HG03060 (cell line): ENCODE measurements around the gene NSD2.
"Not testable (repeated sequence)": the region's sequence is repeated elsewhere in the genome, so short reads cannot be mapped to it uniquely, and the experiment has no call there.

Experiments used
- ATAC-seq: cut with Tn5 transposase; IDR thresholded peaks from one replicate; pipeline ENCODE4 v1.9.1; 2021; ENCODE audit warnings: low read depth, moderate number of reproducible peaks; ENCODE audit not compliant: unreplicated experiment

Gene NSD2

DNA sequence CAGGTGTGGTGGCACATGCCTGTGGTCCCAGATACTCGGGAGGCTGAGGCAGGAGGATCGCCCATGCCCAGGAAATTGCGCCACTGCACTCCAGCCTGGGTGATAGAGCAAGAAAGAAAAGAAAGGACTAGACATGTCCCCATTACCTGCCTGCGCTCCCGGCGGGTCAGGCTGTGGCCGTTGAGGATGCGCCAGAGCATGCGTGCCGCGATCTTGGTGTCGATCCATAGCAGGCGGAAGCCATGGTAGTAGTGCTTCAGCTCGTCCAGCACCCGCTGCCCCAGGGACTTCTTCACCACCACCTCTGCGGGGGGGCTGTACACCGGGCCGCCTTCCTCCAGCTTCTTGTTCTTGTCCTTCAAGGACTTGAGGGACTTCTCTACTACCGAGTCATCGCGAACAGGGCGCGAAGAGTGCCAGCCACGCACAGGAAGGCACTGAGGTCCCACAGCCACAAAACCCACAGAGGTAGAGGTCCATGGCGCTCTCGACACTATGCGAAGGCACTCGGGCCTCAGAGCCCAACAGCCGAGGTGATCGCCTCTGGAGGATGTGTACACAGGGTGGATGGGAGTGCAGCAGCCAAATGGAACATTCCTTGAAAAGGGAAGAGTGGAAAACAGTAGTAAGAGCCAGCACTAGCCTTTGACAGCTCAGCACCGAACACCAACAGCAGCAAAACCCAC, 29.8 kb upstream of the NSD2 start:
- ATAC-seq = no peak

DNA sequence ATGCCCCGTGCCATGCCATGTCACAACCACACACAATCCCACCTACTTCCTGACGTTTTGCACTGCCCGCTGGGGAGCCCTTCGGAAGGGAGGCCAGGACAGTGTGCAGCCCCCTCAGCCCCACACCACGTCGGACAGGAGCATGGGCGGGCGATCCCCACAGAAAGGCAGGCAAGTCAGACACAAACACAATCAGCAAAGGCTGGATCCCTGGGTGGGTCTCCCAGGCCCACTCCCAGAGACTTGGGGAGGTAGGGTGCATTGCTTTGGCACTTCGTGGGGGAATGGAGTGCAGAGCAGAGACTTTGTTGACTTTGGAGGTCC, 29.3 kb upstream of the NSD2 start:
- no peak for ATAC-seq

GRCh38 chr4:1842339-1842895, 28.8 kb upstream of the NSD2 start:
- ATAC-seq = no peak

DNA sequence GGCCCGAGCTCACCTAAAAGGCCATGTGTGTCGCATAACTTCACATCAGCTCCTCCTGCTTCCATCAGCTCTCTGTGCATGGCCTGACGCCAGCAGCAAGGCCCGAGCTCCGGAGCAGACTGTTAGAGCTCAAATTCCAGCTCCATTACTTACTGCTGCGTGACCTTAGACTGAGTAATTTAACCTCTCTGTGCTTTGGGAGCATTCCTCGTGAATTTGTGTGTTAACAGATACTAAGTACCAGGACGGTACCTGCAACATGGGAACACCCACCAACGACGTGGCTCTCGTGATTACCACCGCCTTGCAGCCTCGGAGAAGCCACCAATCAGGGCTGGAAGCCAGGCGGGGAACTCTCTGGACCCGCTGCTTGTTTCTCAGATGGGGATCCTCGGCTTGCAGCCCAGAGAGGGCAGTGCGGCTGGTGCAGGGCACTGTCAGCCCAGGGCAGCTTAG, 28.2 kb upstream of the NSD2 start:
- ATAC-seq = no peak

GRCh38 chr4:1843852-1844251, 27.3 kb upstream of the NSD2 start:
- no peak for ATAC-seq

GRCh38 chr4:1844618-1845017, 26.6 kb upstream of the NSD2 start:
- ATAC-seq = not testable (repeated sequence)

DNA sequence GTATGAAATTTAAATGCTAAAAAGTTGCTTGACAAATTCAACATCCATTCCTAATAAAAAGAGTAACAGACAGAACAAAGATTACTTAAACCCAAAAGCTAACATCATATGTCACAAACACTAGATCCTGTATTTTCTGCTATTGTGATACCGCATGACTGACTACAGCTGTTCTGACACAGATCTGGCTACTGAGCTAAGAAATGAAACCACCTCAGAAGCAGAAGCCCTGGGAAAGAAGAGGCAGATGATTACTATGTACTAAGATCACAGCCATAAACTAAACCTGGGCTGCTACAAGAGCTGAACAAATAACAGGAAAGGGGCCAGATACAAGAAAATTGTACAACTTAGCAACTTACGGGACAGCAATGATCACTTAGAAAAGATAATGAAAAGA, 24.6 kb upstream of the NSD2 start:
- no peak for ATAC-seq

- ATAC-seq = no peak
These were observed 20.9 kb upstream of the NSD2 start for GRCh38 chr4:1850276-1850675.

DNA sequence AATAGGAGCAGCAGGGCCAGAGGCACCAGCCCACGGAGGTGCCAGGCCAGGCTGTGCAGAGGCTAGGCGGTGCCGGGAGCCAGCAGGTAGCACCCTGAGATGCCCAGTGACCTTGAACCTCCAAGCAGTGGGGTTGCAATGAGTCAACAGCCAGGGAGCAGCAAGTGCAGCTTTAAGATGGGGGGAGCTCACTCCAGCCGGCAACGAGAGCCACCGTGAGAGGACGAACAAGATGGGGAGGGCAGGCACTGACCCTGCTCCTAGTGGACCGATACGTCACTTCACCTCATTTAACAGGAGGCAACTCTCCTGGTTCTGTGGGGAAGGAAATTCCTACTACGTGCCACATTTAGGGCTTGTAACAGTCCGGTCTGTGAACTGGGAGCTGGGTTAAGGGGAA, 20.0 kb upstream of the NSD2 start:
- ATAC-seq = no peak

DNA sequence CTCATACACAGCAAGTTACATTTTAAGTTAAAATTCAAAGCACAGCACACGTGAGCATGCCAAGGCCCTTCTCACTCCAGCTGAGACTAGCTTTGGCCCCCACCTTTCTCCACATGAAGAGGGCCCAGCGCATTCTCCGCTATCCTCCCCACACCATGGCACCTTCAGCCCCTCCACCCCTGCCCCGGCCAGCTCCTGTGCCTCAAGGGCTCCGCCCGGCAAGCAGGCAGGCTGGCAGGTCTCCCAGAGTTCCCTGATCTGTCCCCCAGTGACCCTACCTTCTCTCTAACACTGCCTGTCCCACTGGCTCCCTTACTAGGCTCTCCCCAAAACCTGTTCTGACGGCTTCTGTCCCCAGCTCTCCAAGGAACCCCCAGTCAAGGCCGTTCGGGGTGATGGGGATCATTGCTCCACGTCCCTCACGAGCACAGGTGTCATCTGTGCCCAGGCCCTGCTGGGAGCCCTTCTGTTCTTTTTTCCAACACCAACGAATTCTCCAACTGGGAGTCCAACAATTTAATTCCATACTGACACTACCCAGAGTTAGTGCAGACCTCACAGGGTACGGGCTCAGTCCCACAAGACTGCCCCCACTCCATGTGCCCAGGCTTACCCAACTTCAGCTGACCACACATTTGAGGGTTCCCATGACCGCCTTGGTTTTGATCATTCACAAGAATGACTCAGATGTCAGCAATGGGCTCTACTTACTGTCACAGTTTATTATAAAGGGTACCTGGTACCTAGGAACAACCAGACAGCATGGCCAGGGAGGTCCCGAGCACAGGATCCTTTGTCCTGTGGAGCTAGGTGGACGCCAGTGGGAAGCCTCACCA, 19.4 kb upstream of the NSD2 start:
- no peak for ATAC-seq

DNA sequence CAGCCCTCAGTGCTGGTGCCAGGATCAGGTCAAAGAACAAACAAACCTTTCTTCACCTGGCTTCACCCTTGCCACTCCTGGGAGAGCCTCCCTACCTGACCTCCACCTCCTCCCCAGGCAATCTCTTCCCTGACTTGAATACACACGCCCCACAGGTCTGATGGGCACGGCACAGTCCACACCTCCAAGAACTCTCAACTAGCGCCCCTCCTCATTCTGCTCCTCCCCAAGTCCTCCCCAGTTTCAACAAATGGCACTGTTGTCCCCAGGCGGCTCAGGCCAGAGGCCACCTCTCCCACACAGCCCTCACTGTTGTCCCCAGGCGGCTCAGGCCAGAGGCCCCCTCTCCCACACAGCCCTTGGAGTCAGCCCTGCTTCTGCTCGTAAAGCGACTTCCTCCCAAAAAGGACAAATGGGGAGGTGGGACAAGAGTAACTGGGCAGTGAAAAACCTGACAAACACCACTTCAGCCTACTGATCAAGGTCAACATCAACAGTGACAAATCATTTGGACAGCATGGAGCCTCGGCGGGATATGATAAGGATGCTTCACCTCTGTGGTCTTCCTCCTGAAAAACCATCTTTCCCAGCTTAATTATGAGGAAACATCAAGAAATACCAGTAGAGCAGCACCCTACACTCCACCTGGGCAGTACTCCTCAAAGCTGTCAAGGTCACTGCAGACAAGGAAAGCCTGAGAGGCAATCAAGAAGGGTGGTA, 18.1 kb upstream of the NSD2 start:
- ATAC-seq = no peak

- ATAC-seq = no peak
These were observed 16.4 kb upstream of the NSD2 start for GRCh38 chr4:1854752-1855151.

DNA sequence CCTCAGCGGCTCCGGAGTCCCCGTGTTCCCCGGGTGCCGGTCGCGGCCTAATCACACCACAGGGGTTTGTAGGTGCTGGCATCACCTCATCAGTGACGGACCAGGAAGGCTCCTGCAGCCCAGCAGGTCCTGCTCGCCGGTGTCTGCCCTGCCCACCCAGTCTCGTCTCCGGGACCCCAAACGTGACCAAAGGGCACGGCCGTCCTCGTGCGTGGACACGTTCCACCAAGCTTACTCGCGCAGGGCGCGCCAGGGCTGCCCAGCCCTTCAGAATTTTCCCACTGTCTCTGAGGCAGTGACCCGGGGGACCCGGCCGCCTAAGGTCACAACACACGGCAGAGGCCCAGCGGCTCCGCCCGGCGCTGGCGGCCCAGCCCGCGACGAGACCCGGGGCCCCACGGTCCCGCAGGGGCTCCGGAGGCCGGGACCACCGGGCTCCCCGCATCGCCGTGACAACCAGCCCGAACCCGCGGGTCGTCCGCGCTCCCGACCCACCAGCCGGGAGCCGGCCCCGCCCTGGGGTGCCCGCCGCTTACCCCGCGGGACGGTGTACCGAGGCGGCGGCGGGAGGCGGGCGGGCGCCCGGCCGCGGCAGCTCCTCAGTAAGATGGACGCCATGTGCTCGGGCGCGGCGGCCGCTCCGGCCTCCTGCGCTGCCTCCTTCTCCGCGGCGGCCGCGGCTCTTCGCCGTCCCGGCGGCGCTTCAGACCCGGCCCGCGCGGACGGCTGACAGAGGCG, 15.7 kb upstream of the NSD2 start:
- no peak for ATAC-seq

DNA sequence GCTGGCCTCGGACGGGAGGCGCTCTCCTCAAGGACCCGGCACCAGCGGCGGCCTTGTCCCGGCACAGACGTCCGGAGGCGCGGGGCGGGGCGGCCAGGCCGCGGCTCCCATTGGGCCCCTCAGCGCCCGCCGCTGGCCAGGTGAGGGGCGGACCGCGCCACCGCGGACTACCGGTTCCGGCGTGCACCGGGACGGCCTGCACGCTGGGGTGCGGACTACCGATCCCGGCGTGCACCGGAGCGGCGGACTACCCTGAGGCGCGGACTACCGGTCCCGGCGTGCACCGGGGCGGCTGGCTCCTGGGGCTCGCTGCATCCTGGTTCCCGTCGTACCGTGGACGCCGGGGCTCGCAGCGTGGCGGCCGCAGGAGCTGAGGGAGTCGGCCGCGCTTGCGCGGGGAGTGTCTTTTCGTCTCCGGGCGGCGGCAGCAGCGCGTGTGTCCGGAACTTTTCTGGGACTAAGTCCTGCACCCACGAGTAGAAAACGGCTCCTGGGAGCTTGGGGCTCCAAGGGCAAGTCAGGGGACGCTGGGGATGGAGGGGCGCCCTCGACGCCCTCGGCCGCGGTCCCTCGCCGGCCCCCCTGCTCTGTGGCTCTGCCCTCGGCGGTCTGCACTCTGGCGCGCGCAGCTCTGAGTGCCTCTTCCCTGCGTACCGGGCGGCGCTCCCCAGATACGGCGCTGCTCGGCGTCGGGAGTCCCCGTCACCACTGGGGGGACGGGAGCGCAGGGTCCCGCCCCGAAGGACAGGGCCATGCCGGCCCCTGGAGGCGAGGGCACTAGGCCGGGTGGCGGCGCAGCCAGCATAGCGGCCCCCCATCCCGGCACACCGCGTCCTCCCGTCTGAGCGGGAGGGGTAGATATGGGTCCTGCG, 14.9 kb upstream of the NSD2 start, which contains the start of gene LETM1:
Gene LETM1, minus strand, starts transcription at position 86 of the 872 bp plus-strand sequence. CDS start 206 bp downstream, outside the sequence.
- ATAC-seq = peak; percentile 51

GRCh38 chr4:1856943-1857699, 14.1 kb upstream of the NSD2 start:
- no peak for ATAC-seq

DNA sequence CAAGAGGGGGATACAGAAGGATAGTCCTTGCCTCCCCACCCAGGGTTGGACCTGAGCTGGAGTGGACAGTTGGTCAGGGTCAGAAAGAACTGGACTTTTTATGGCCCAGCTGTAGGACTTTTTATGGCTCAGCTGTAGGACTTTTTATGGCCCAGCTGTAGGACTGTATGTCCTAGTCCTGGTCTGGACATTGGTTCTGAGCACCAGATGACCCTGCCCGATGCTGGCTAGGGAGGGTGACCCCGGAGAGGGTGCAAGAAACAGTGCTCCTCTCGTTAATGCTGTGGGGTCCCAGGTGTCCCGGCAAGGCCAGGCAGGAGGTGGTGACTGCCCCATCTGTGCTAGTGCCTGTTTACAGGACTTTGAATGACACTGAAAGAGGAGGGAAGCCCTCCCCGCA, 13.3 kb upstream of the NSD2 start:
- no peak for ATAC-seq

GRCh38 chr4:1859389-1859753, 11.8 kb upstream of the NSD2 start:
- no peak for ATAC-seq

DNA sequence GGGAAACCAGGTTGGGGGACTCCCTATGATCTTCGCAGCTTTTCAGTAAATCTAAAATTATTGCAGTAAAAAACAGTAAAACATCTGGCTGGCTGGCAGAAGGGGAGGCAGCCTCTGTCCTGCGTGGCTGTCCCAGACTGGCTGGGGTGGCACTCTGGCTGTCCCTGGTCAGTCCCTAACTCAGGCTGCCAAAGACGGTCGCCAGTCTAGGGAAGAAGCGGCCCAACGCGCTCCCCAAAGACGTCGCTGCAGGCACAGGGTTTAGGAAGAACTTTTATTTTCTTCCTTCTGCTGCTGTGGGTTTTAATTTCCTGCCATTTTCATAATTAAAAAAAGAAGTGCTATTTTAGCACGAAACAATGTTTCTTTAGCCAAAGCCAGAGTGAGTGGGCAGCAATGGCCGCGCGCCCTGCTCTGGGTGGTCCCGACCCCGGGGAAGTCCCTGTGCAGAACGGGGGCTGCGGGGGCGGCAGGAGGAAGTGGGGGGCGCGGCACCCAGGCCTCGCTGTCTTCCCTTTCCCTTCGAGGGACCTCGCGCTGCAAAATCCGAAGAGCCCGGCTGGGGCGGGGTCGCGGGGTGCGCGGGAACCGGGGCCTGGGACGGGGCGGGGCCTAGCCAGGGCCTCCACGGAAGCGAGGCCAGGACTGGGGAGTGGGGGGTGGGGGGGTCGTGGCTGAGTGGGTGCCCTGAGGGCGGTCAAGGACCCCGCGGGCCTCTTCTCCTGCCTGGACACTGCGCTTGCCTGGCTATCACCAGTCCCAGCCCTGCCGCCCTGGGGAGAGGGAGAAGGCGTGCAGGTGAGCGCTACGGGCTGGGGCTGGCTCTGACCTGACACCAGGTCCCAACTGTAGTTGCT, 8.9 kb upstream of the NSD2 start:
- no peak for ATAC-seq
